HepG2 (cell line): ENCODE measurements around the gene SLC35A1. TPM values are rescaled to one million over a fixed set of nuclear protein-coding genes. Genes with fewer than 3 reads are reported as not detected.

Source experiments
- ATAC-seq: fragments of 200-7000 bp; cut with Tn5 transposase; 3 replicates; pipeline ENCODE4 v1.9.1; 2020; ENCODE audit warnings: mild to moderate bottlenecking, moderate library complexity
- BruUV-seq: library from RNA; stranded (reverse); fragments of 400-500 nt; replicated peaks from 2 replicates; lab custom pipeline; 2021; lab: Mats Ljungman, UMichigan
- CTCF ChIA-PET: fragments of 300-600 bp; formaldehyde crosslinking; extraction: SDS; loops from one replicate; lab custom pipeline; 2021; ENCODE audit warnings: low total read pairs, inconsistent platforms, low intra/inter-chr PET ratio; lab: Yijun Ruan, JAX
- POLR2A ChIA-PET: fragments of 350-600 bp; sonication (Branson Sonifier 250); formaldehyde crosslinking; loops from one replicate; lab custom pipeline; 2020; ENCODE audit warnings: antibody characterized with exemption, inconsistent platforms; lab: Yijun Ruan, JAX
- DNase-seq: peaks from one replicate; pipeline ENCODE4 v3.0.0-alpha.2; 2015; ENCODE audit warnings: low spot score
- FAIRE-seq: peaks from 3 replicates; lab custom pipeline; 2011; peaks lifted over from hg19 to GRCh38; lab: Jason Lieb, UNC
- H2AFZ ChIP-seq: one replicate; pipeline ENCODE4 v1.6.1; 2011; ENCODE audit warnings: low read length, inconsistent platforms
- H3K27ac ChIP-seq: fragments of 300-600 bp; 3 replicates; pipeline ENCODE4 v1.8.0; 2011; ENCODE audit warnings: mixed run types, mild to moderate bottlenecking, mixed read lengths, low read length, inconsistent platforms; ENCODE audit not compliant: insufficient read depth; ENCODE audit errors: extremely low read length
- H3K27me3 ChIP-seq, 2 experiments: fragments of 200-600 bp in 1 of 2; 2 replicates in 1 of 2; 3 replicates in 1 of 2; pipeline versions ENCODE4 v1.6.0 to v1.8.0; 2011; ENCODE audit warnings: low read length in 2 of 2, mild to moderate bottlenecking in 2 of 2, moderate library complexity in 2 of 2, inconsistent platforms in 1 of 2; ENCODE audit not compliant: insufficient read depth in 2 of 2, control insufficient read depth in 1 of 2
- H3K36me3 ChIP-seq, 2 experiments: fragments of 200-600 bp in 1 of 2; replicated peaks in 1 of 2; 2 replicates in 1 of 2; 3 replicates in 1 of 2; pipeline versions ENCODE4 v1.5.1 to v1.8.0; 2011; ENCODE audit warnings: low read length in 2 of 2, inconsistent platforms in 1 of 2; ENCODE audit not compliant: insufficient read depth in 2 of 2, control insufficient read depth in 1 of 2
- H3K4me1 ChIP-seq: 2 replicates; pipeline ENCODE4 v1.5.1; 2012; ENCODE audit warnings: low read length, inconsistent platforms; ENCODE audit not compliant: insufficient read depth
- H3K4me2 ChIP-seq: 2 replicates; pipeline ENCODE4 v1.6.0; 2011; ENCODE audit warnings: low read depth, low read length, inconsistent platforms
- H3K4me3 ChIP-seq, 3 experiments: fragments of 200-600 bp in 1 of 3; sonication (generic), shearing (Covaris generic) in 1 of 3; replicated peaks in 1 of 3; 2 replicates each; pipeline ENCODE4 v1.5.1; 2011 to 2016; ENCODE audit warnings: low read length in 3 of 3, inconsistent platforms in 2 of 3, low read depth in 2 of 3, mild to moderate bottlenecking in 2 of 3, control low read depth in 1 of 3, mixed read lengths in 1 of 3; ENCODE audit not compliant: insufficient read depth in 1 of 3
- H3K79me2 ChIP-seq: one replicate; pipeline ENCODE4 v1.6.1; 2011; ENCODE audit warnings: low read length, inconsistent platforms; ENCODE audit not compliant: insufficient read depth
- H3K9ac ChIP-seq: 2 replicates; pipeline ENCODE4 v1.6.0; 2011; ENCODE audit warnings: mild to moderate bottlenecking, low read depth, low read length, inconsistent platforms; ENCODE audit not compliant: insufficient read depth
- H3K9me3 ChIP-seq: 2 replicates; pipeline ENCODE4 v1.5.1; 2012; ENCODE audit warnings: mild to moderate bottlenecking, low read length
- H4K20me1 ChIP-seq: 2 replicates; pipeline ENCODE4 v1.6.0; 2011; ENCODE audit warnings: inconsistent platforms, mild to moderate bottlenecking, low read length, moderate library complexity; ENCODE audit not compliant: insufficient read depth
- DDIT3 ChIP-seq: sonication (generic); formaldehyde crosslinking; IDR thresholded peaks from 2 replicates; pipeline ENCODE4 v1.4.0; 2020; ENCODE audit warnings: mild to moderate bottlenecking, missing genetic modification reagents
- FOXA3 ChIP-seq: IDR thresholded peaks from 2 replicates; pipeline ENCODE4 v1.6.1; 2016; ENCODE audit warnings: missing genetic modification reagents, missing compliant biosample characterization
- NR1H2 ChIP-seq: sonication (generic); formaldehyde crosslinking; IDR thresholded peaks from 2 replicates; pipeline ENCODE4 v1.8.1; 2022; ENCODE audit warnings: low read depth, missing genetic modification reagents, borderline replicate concordance
- NR3C1 ChIP-seq: sonication (generic); formaldehyde crosslinking; IDR thresholded peaks from 2 replicates; pipeline ENCODE4 v1.4.0; 2020; ENCODE audit warnings: missing genetic modification reagents
- PCBP1 ChIP-seq: fragments of 200-400 bp; formaldehyde crosslinking; IDR thresholded peaks from 2 replicates; pipeline ENCODE4 v1.6.1; 2017; ENCODE audit warnings: mild to moderate bottlenecking, low read depth, low read length, borderline replicate concordance
- REL ChIP-seq: sonication (generic); formaldehyde crosslinking; conservative IDR thresholded peaks from 2 replicates; pipeline ENCODE4 v1.8.0; 2022; ENCODE audit warnings: mild to moderate bottlenecking, missing genetic modification reagents, moderate library complexity
- ZBTB20 ChIP-seq: sonication (generic); formaldehyde crosslinking; IDR thresholded peaks from 2 replicates; pipeline ENCODE4 v1.8.1; 2023; ENCODE audit warnings: missing genetic modification reagents, low read depth, mild to moderate bottlenecking, borderline replicate concordance
- ZNF160 ChIP-seq: sonication (generic); formaldehyde crosslinking; IDR thresholded peaks from 2 replicates; pipeline ENCODE4 v1.8.0; 2022; ENCODE audit warnings: mild to moderate bottlenecking, inconsistent platforms, missing genetic modification reagents
- ZNF205 ChIP-seq: IDR thresholded peaks from 2 replicates; pipeline ENCODE4 v1.6.1; 2018; ENCODE audit warnings: missing biosample characterization, missing genetic modification reagents
- ZNF589 ChIP-seq: sonication (generic); formaldehyde crosslinking; conservative IDR thresholded peaks from 2 replicates; pipeline ENCODE4 v1.8.0; 2022; ENCODE audit warnings: mild to moderate bottlenecking, moderate library complexity, missing genetic modification reagents
- ZNF652 ChIP-seq: IDR thresholded peaks from 2 replicates; pipeline ENCODE4 v1.6.1; 2016; ENCODE audit warnings: low read depth, borderline replicate concordance
- ZNF678 ChIP-seq: sonication (generic); formaldehyde crosslinking; IDR thresholded peaks from 2 replicates; pipeline ENCODE4 v1.4.0; 2020; ENCODE audit warnings: mild to moderate bottlenecking, missing genetic modification reagents
- ZNF703 ChIP-seq: sonication (generic); formaldehyde crosslinking; IDR thresholded peaks from 2 replicates; pipeline ENCODE4 v1.5.1; 2020; ENCODE audit warnings: missing genetic modification reagents, mild to moderate bottlenecking, moderate library complexity, borderline replicate concordance
- WGBS: methylation state at CpG from one replicate; pipeline ENCODE4 v1.1.6; 2017; ENCODE audit warnings: low lambda C conversion rate; 5-methylcytosine and 5-hydroxymethylcytosine counted together
- in situ Hi-C: cut with HindIII; loops from 2 replicates; pipeline ENCODE4 v1.10.0; 2017; ENCODE audit warnings: low pct_unique_long_range_greater_than_20kb; ENCODE audit not compliant: extremely low pct_ligation_motif_present
- intact Hi-C: fragments of 100-400 bp; cut with micrococcal nuclease; formaldehyde crosslinking; loops from one replicate; pipeline ENCODE4 v1.10.0; 2022; ENCODE audit not compliant: unreplicated experiment
- polyA plus RNA-seq, 8 experiments: library from polyadenylated mRNA; depleted of rRNA in 3 of 8; stranded (reverse) in 7 of 8; unstranded in 1 of 8; fragments of >200 nt; fragmentation: Illumina TruSeq in 4 of 8; extraction: Trizol in 4 of 8; gene quantifications; 2 replicates each; pipeline versions ENCODE4 v1.2.1 to v1.2.3, GENCODE V29; 2011 to 2016; ENCODE audit warnings: low read depth in 4 of 8, missing spikeins in 1 of 8, mixed read lengths in 1 of 8; ENCODE audit not compliant: insufficient read depth in 1 of 8
- total RNA-seq, 5 experiments: library from RNA; depleted of rRNA; stranded (reverse); fragments of >200 nt; fragmentation: Illumina TruSeq; extraction: Trizol; gene quantifications; 2 replicates each; pipeline ENCODE4 v1.2.3, GENCODE V29; 2016; ENCODE audit warnings: low read depth in 1 of 5
- TF ChIP-seq, protein P1 (sequence below): sonication (generic); formaldehyde crosslinking; IDR thresholded peaks from 2 replicates; pipeline ENCODE4 v1.5.0; 2020; ENCODE audit warnings: missing genetic modification reagents

SLC35A1 gene
- total and polyA plus RNA-seq, 2 of the 13 experiments (the other 11 are each of a cell fraction or from before 2014, with no cell fraction given) = 24.8 to 25.1 TPM

DNA sequence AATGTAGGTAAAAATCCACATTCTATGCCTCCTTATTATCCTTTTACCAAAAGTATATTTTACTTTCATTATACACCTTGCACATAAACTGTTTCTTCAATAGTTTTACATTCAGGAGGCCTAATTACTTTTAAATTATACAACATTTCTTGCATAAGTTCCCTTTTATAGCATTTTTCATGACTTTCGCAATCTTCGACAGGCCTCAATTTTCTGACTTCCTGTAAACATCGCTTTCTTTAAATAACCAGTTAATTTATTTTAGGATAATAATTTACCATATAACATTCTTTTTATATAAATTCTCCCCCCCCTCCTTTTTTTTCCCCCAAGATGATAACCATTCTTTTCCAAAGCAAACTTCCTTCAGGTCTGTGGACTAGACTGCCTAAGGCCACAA, 9.2 kb downstream of the SLC35A1 start:
- peaks cover 9% of the 10 kb centered on the region; the same call in 1 of the 2 replicates for H3K4me1 ChIP-seq
- H3K36me3 ChIP-seq = 0 out of 5 replicates have a peak, but pooled peaks cover 1 to 3% of the 10 kb centered on the region in 2 experiments
- ChIA-PET CTCF (no interaction called here), POLR2A (no interaction called here)
- no TSS peak for BruUV-seq
- H3K79me2 ChIP-seq = no peaks in the 10 kb centered on the region
- no peak overlapping the region for H3K4me3 ChIP-seq
- H4K20me1 ChIP-seq = no peaks in the 10 kb centered on the region
- no peak for TF ChIP-seq PCBP1
- TF ChIP-seq ZNF703 (CRISPR knock-in tag) = no peak
- TF ChIP-seq ZNF589 (CRISPR knock-in tag) = no peak
- no peak for TF ChIP-seq REL (CRISPR knock-in tag)
- no peak for TF ChIP-seq DDIT3
- TF ChIP-seq, protein P1, sequence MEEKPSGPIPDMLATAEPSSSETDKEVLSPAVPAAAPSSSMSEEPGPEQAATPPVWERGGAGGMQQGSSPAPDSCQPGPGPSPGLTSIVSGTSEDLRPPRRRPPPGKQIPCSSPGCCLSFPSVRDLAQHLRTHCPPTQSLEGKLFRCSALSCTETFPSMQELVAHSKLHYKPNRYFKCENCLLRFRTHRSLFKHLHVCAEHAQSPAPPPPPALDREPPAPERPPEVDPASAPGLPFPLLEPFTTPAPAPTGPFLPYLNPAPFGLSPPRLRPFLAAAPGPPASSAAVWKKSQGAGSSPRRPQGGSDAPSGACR (CRISPR knock-in tag) = no peak
- H2AFZ ChIP-seq = no peak overlapping the region
- H3K4me2 ChIP-seq = no peak overlapping the region
- H3K9me3 ChIP-seq = no peaks in the 10 kb centered on the region
- in situ Hi-C loops (no loop called here), intact Hi-C loops (loop anchor here (5.0 kb wide), 1 partner anchor 755 kb away; no protein-coding TSS in a partner anchor)
- no peaks in the 10 kb centered on the region for H3K27me3 ChIP-seq
- no peak overlapping the region for H3K9ac ChIP-seq
- FAIRE-seq (no peak), DNase-seq (no peak), ATAC-seq (no peak)
- 61% methylated on average over 3 of the region's 3 CpGs for WGBS
- H3K27ac ChIP-seq = no peak overlapping the region

- ATAC-seq = no peak
- WGBS = 92% methylated on average over 4 of the region's 4 CpGs
- Histone ChIP-seq H3K4me2 (no peak overlapping the region), H3K27me3 (no peaks in the 10 kb centered on the region), H3K9ac (no peak overlapping the region), H3K4me1 (peaks cover 9% of the 10 kb centered on the region; the same call in 1 of the 2 replicates), H2AFZ (no peak overlapping the region), H3K27ac (no peak overlapping the region), H3K9me3 (no peaks in the 10 kb centered on the region), H4K20me1 (no peaks in the 10 kb centered on the region), H3K79me2 (no peaks in the 10 kb centered on the region), H3K36me3 (0 out of 5 replicates have a peak, but pooled peaks cover 1 to 3% of the 10 kb centered on the region in 2 experiments), H3K4me3 (no peak overlapping the region)
- in situ Hi-C loops (no loop called here), intact Hi-C loops (loop anchor here (5.0 kb wide), 1 partner anchor 755 kb away; no protein-coding TSS in a partner anchor)
- POLR2A ChIA-PET = no interaction called here
- FAIRE-seq = no peak
- BruUV-seq = no TSS peak
- no peak for DNase-seq
- TF ChIP-seq ZNF678 (CRISPR knock-in tag) (no peak), FOXA3 (no peak), ZNF652 (no peak), NR3C1 (CRISPR knock-in tag) (no peak), ZBTB20 (no peak), ZNF205 (no peak), ZNF160 (no peak), NR1H2 (CRISPR knock-in tag) (no peak)
- CTCF ChIA-PET = no interaction called here
Observed at GRCh38 chr6:87482366-87482765, 9.6 kb downstream of the SLC35A1 start.
